SK-N-MC (cell line): ENCODE results near the gene NCKAP5.

Experiments
- EZH2 ChIP-seq: fragments of 200-600 bp; sonication (generic); IDR thresholded peaks from one replicate; pipeline ENCODE4 v1.6.1; 2017; ENCODE audit warnings: antibody characterized with exemption
- POLR2AphosphoS5 ChIP-seq: IDR thresholded peaks from 2 replicates; pipeline ENCODE4 v1.6.1; 2012; ENCODE audit warnings: mild to moderate bottlenecking, low read depth, low read length, borderline replicate concordance

DNA sequence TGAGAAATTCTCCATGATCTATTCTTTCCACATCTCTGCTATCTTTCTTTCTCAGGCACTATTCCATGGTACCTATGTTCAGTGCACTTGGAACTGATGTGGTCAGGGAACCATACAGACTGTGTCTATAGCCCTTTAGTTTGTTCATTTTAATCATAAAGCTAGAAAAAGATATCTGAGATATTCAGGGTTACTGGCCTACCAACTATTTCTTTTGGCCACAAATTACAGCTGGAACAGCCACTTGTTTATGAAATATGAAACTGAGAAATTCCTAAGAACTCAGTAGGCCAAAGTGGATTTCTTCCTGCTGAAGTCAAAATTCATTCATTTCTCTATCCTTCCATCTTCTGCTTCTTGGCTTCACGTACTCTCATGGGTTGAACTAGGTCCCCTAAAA, 875.4 kb downstream of the NCKAP5 start:
- TF ChIP-seq POLR2AphosphoS5 = no peak
- TF ChIP-seq EZH2 = no peak
